NCI-H748 (cell line): Measurements from ENCODE around the gene SCN1A.
"Not testable (repeated sequence)": the region's sequence is repeated elsewhere in the genome, so short reads cannot be mapped to it uniquely, and the experiment has no call there.

Source experiments
- DNase-seq: peaks from one replicate; lab custom pipeline; 2025; ENCODE audit not compliant: unreplicated experiment; lab: John Stamatoyannopoulos, UW

The SCN1A gene

GRCh38 chr2:166127217-166128155, at the start of gene SCN1A:
SCN1A (minus strand) TSS chr2:166128020; CDS start chr2:166073621, 54,399 bp downstream.
- DNase-seq: peak; percentile 77

- peak; percentile 88 for DNase-seq
Measured at GRCh38 chr2:166173263-166173662, 45.4 kb upstream of the SCN1A start.

- no peak for DNase-seq
Measured at GRCh38 chr2:166171216-166171615, 43.4 kb upstream of the SCN1A start.

GRCh38 chr2:166170356-166170755, 42.5 kb upstream of the SCN1A start:
- no peak for DNase-seq

GRCh38 chr2:166167449-166167848, 39.6 kb upstream of the SCN1A start:
- peak; percentile 42 for DNase-seq

GRCh38 chr2:166163775-166164174, 36.0 kb upstream of the SCN1A start:
- no peak for DNase-seq

- no peak for DNase-seq
Measured at GRCh38 chr2:166158546-166158945, 30.7 kb upstream of the SCN1A start.

- peak; percentile 36 for DNase-seq
Measured at GRCh38 chr2:166157578-166157977, 29.8 kb upstream of the SCN1A start.

- no peak for DNase-seq
Measured at GRCh38 chr2:166156985-166157490, 29.2 kb upstream of the SCN1A start.

GRCh38 chr2:166155589-166155988, 27.8 kb upstream of the SCN1A start:
- no peak for DNase-seq

- no peak for DNase-seq
Measured at GRCh38 chr2:166154685-166155338, 27.0 kb upstream of the SCN1A start.

GRCh38 chr2:166152064-166152463, 24.2 kb upstream of the SCN1A start:
- no peak for DNase-seq

- no peak for DNase-seq
Measured at GRCh38 chr2:166148500-166149400, 20.9 kb upstream of the SCN1A start.

- no peak for DNase-seq
Measured at GRCh38 chr2:166147883-166148282, 20.1 kb upstream of the SCN1A start.

- no peak for DNase-seq
Measured at GRCh38 chr2:166144071-166144470, 16.3 kb upstream of the SCN1A start.

GRCh38 chr2:166140932-166141331, 13.1 kb upstream of the SCN1A start:
- no peak for DNase-seq

GRCh38 chr2:166140475-166140874, 12.7 kb upstream of the SCN1A start:
- no peak for DNase-seq

- DNase-seq: not testable (repeated sequence)
Measured at GRCh38 chr2:166139479-166139878, 11.7 kb upstream of the SCN1A start.

GRCh38 chr2:166138667-166139066, 10.8 kb upstream of the SCN1A start:
- DNase-seq: no peak

- DNase-seq: no peak
Measured at GRCh38 chr2:166138144-166138543, 10.3 kb upstream of the SCN1A start.

- no peak for DNase-seq
Measured at GRCh38 chr2:166137331-166137730, 9.5 kb upstream of the SCN1A start.
